ENCODE data around the gene TTLL10.

GRCh38 chr1:1151306-1151705, 22.4 kb upstream of the TTLL10 start:
- TF ChIP-seq CTCF (IDR thresholded peaks at IDR 0.05; ENCODE audit: insufficient read depth, low read depth, low read length) = no peak
- no peak for TF ChIP-seq EZH2 (IDR thresholded peaks at IDR 0.05; ENCODE audit: insufficient read depth, low read length)

All from astrocyte (in vitro differentiated cells and primary cell).